ENCODE results near the gene GRM7. TPM values are rescaled to one million over a fixed set of nuclear protein-coding genes. Genes with fewer than 3 reads are reported as not detected.

The GRM7 gene
- total and polyA plus RNA-seq, 2 donors (not counting 1 experiment from before 2014, with no cell fraction given): not detected

- Histone ChIP-seq H3K9me3 (ENCODE audit: control insufficient read depth, insufficient read depth, low read depth, low read length) (no peaks in the 10 kb centered on the region), H3K36me3 (ENCODE audit: control insufficient read depth, insufficient read depth, low read length) (no peaks in the 10 kb centered on the region), H3K9ac (ENCODE audit: insufficient read depth, low read length) (no peak overlapping the region), H3K4me1 (ENCODE audit: control insufficient read depth, extremely low read depth, insufficient read depth, low read length) (no peaks in the 10 kb centered on the region), H3K27me3 (ENCODE audit: control insufficient read depth, insufficient read depth, low read length) (no peaks in the 10 kb centered on the region), H4K20me1 (ENCODE audit: control insufficient read depth, extremely low read depth, insufficient read depth, low read length) (no peaks in the 10 kb centered on the region), H3K27ac (ENCODE audit: insufficient read depth, low read length) (no peak overlapping the region), H3K4me3 (replicated peaks in 1 of 4; ENCODE audit: control extremely low read depth in 1 of 4, insufficient read depth in 1 of 4, low read depth in 3 of 4, low read length in 4 of 4) (no peak overlapping the region), H3K4me2 (ENCODE audit: extremely low read depth, insufficient read depth, low read length) (no peak overlapping the region), H2AFZ (ENCODE audit: low read length) (no peak overlapping the region), H3K79me2 (ENCODE audit: control insufficient read depth, insufficient read depth, low read length) (no peaks in the 10 kb centered on the region)
- no peak for DNase-seq (ENCODE audit: low read depth in 2 of 2)
- TF ChIP-seq EZH2 (IDR thresholded peaks at IDR 0.05; ENCODE audit: low read length, missing control alignments) (no peak), CTCF (conservative IDR thresholded peaks at IDR 0.05 in 1 of 2, IDR thresholded peaks at IDR 0.05 in 1 of 2; ENCODE audit: low read depth in 1 of 2, low read length in 2 of 2) (no peak)
Measured at GRCh38 chr3:6962801-6963200, 101.9 kb downstream of the GRM7 start.

- Histone ChIP-seq H3K9me3 (ENCODE audit: control insufficient read depth, insufficient read depth, low read depth, low read length) (no peaks in the 10 kb centered on the region), H3K4me2 (ENCODE audit: extremely low read depth, insufficient read depth, low read length) (no peak overlapping the region), H3K4me3 (replicated peaks in 1 of 4; ENCODE audit: control extremely low read depth in 1 of 4, insufficient read depth in 1 of 4, low read depth in 3 of 4, low read length in 4 of 4) (no peak overlapping the region), H3K36me3 (ENCODE audit: control insufficient read depth, insufficient read depth, low read length) (no peaks in the 10 kb centered on the region), H3K4me1 (ENCODE audit: control insufficient read depth, extremely low read depth, insufficient read depth, low read length) (no peaks in the 10 kb centered on the region), H4K20me1 (ENCODE audit: control insufficient read depth, extremely low read depth, insufficient read depth, low read length) (no peaks in the 10 kb centered on the region), H2AFZ (ENCODE audit: low read length) (no peak overlapping the region), H3K9ac (ENCODE audit: insufficient read depth, low read length) (no peak overlapping the region), H3K79me2 (ENCODE audit: control insufficient read depth, insufficient read depth, low read length) (no peaks in the 10 kb centered on the region), H3K27ac (ENCODE audit: insufficient read depth, low read length) (no peak overlapping the region), H3K27me3 (ENCODE audit: control insufficient read depth, insufficient read depth, low read length) (no peaks in the 10 kb centered on the region)
- TF ChIP-seq CTCF (conservative IDR thresholded peaks at IDR 0.05 in 1 of 2, IDR thresholded peaks at IDR 0.05 in 1 of 2; ENCODE audit: low read depth in 1 of 2, low read length in 2 of 2): no peak
- no peak for TF ChIP-seq EZH2 (IDR thresholded peaks at IDR 0.05; ENCODE audit: low read length, missing control alignments)
- DNase-seq (ENCODE audit: low read depth in 2 of 2): no peak
Measured at GRCh38 chr3:6965881-6966280, 105.0 kb downstream of the GRM7 start.

GRCh38 chr3:6971933-6972332 lies 111.0 kb downstream of the GRM7 start:
- DNase-seq (ENCODE audit: low read depth in 2 of 2): no peak

More at GRCh38 chr3:6971933-6972332, 111.0 kb downstream of the GRM7 start:
- Histone ChIP-seq H3K9ac (ENCODE audit: insufficient read depth, low read length) (no peak overlapping the region), H3K4me2 (ENCODE audit: extremely low read depth, insufficient read depth, low read length) (no peak overlapping the region), H3K79me2 (ENCODE audit: control insufficient read depth, insufficient read depth, low read length) (no peaks in the 10 kb centered on the region), H3K4me1 (ENCODE audit: control insufficient read depth, extremely low read depth, insufficient read depth, low read length) (no peaks in the 10 kb centered on the region), H3K27ac (ENCODE audit: insufficient read depth, low read length) (no peak overlapping the region), H3K9me3 (ENCODE audit: control insufficient read depth, insufficient read depth, low read depth, low read length) (no peaks in the 10 kb centered on the region), H3K27me3 (ENCODE audit: control insufficient read depth, insufficient read depth, low read length) (no peaks in the 10 kb centered on the region), H3K4me3 (replicated peaks in 1 of 4; ENCODE audit: control extremely low read depth in 1 of 4, insufficient read depth in 1 of 4, low read depth in 3 of 4, low read length in 4 of 4) (no peak overlapping the region), H3K36me3 (ENCODE audit: control insufficient read depth, insufficient read depth, low read length) (no peaks in the 10 kb centered on the region), H4K20me1 (ENCODE audit: control insufficient read depth, extremely low read depth, insufficient read depth, low read length) (no peaks in the 10 kb centered on the region), H2AFZ (ENCODE audit: low read length) (no peak overlapping the region)
- TF ChIP-seq CTCF (conservative IDR thresholded peaks at IDR 0.05 in 1 of 2, IDR thresholded peaks at IDR 0.05 in 1 of 2; ENCODE audit: low read depth in 1 of 2, low read length in 2 of 2) (no peak), EZH2 (IDR thresholded peaks at IDR 0.05; ENCODE audit: low read length, missing control alignments) (no peak)
